AG08395 (cell line): ENCODE data around the gene VWCE.

Source experiments
- DNase-seq: peaks from one replicate; pipeline ENCODE4 v3.0.0; 2012; ENCODE audit warnings: mixed read lengths, low spot score

The VWCE gene

DNA sequence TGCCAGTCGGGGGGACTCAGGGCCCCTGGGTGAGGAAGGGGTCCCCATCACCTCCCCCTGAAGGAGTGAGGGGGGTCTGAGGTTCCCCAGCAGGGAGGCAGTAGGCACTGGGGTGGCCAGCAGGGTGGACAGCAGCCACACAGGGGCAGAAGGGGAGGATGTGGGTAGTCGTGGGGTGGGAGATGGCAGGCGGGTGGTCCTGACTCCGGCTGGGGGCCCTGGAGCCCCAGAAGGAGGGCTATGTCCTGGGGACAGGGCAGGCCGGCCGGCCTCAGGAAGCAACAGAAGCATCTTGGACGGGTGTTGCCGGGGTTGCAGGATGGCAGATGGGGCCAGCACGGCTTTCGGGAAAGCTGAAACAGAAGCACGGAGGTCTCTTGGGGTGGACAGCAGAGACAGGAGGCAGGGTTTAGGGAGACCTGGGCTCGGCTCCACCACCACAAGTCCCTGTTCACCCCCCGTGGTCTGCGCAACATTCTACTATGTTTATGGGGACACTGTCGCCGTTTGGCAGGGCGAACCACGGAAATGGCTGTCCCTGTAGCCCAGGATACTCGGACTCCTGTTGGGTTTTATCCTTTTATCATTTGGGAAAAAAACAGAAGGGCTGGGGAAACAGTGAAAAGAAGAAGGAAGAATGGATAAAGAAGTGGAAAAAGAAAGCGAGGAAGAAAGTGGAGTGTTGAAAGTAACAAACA lies 14.1 kb downstream of the VWCE start:
- no peak for DNase-seq

- no peak for DNase-seq
These were observed 15.0 kb downstream of the VWCE start for GRCh38 chr11:61279934-61280659.

GRCh38 chr11:61278001-61278470 lies 17.1 kb downstream of the VWCE start:
- no peak for DNase-seq

DNA sequence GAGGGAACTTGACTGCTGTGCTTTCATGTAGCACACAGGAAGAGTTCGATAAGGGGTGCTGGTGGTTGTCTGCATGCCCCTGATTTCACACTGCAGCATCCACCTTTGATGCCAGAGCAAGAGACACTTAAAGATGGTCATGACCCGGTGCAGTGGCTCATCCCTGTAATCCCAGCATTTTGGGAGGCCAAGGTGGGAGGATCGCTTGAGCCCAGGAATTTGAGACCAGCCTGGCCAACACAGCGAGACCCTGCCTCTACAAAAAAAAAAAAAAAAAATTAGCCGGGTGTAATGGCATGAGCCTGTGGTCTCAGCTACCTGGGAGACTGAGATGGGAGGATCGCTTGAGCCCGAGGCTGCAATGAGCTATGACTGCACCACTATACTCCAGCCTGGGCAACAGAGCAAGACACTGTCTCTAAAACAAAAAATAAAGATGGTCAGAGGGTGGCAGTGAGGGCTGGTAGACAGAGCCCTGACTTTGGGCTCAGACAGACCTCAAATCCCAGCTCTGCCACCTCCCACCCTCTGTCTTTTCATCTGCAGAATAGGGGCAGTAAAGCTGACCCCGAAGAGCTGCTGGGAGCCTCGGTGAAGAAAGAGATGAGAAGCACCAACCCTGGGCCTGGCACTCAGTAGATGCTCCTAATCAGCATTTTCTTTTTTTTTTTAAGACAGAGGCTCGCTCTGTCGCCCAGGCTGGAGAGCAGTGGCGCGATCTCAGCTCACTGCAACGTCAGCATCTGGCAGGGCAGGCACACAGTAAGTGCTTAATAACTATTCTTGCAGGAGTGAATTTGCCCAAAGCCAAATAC lies 17.7 kb downstream of the VWCE start:
- no peak for DNase-seq

DNA sequence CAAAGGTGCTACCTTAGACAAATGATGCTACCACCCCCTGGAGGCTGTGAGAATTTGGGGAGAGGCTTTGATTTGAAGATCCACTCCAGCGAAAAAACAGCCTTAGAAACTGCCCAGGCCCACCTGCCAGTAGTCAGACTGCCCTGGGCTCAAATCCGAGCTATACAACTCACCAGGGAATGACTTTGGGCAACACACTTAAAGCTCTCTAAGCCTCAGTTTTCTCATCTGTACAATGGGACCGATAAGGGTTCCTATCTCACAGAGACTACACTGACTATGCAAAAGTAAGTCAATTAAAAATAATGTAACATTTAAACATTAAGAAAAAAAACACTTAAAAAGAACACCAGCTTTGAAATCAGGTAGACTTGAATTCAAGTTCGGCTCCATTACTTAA lies 19.9 kb downstream of the VWCE start:
- no peak for DNase-seq

DNA sequence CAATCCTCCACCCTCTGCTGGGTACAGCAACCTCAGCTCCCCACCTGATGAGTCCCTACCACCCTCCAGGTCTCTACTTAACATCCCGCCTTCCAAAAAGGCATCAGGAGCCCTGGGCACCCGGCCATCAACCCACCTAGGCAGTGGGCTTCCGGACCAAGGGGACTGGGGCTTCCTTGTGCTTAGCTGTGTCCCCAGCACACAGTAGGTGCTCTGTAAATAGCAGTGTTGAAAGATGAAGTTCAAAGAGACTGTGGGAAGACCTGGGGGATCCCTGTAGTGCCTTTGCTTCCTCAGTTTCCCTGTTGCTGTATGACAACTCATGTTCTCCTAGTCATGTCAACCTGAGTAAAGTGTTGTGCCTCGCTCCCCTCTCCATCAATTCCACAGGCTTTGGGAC lies 21.0 kb downstream of the VWCE start:
- DNase-seq = no peak

DNA sequence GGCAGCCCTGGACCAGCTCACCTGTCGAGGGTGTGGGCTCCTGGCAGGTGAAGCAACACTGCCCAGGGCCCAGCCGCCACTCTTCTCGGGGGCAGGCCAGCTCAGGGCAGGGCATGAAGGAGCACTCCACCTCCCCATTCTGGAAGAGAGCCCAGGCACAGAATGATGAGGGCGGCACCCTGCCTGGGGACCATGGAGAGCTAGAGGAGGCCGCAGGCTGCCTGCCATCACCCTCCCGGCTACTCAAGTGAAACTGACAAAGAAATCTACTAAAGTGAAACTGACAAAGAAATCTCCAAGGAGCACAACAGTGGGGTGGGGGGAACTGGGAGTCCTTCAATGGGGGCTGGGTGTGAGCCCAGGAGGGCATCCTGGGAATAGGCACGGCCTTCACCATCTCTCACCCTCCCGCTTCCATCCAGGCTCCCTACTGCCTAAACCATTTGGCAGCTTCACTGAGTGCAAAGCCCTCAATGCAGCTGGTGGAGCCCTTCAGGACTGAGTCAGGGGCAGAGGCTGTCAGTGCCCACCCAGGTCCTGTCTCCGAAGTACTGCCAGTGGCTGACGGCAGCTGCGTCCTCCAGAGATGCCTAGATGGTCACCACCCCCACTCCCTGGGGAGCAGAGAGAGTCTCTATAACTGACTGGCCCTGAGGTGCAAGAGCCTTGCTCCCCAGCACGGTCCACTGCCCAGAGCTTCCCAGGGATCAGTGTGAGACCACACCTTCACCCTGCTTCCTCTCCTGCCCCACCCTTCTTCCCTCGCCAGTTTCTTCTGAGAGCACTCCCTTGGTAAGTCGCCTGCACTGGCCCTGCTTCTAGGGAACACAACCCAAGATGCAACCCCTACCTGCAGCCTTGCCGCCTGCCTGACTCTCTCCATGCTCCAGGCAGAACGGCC lies 21.7 kb downstream of the VWCE start:
- no peak for DNase-seq

DNA sequence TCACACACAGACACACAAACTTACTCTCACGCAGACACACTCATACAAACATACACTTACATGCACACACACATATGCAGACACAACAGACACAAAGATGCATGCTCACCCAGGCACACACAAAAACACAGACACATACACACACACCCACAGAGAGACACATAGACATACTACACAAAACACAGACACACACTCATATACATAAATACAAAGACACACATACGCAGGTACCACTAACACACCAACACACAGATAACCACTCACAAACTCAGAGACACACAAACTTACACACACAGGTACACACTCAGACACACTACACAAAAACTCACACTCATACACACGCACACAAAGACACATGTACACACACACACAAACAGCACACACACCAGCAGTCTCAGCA lies 22.4 kb downstream of the VWCE start:
- no peak for DNase-seq

DNA sequence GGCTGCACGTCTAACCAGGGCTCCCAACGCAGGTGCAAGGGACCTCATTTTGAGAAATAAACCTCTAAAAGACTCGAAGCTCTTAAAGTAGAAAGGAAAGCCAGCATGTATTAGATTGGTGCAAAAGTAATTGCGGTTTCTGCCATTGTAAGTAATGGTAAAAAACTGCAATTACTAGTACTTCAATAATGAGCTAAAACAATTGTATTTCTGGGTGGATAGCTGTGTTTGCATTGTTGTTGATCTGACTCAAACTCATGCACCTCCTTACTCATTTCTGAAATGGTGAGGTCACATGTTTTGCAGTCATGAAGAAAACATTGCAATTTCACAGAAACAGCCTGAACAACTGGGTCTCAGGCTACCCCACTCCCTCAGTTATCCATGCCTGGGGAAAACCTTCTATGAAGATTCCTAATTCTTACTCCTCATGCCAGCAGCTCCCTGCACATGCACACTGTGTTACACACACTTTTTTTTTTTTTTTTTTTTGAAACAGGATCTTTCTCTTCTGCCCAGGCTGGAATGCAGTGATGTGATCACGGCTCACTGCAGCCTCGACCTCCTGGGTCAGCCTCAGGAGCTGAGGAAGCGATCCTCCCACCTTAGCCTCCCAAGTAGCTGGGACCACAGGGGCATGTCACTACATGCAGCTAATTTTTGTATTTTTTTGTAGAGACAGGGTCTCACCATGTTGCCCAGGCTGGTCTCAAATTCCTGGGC lies 24.6 kb downstream of the VWCE start:
- peak; percentile 75 for DNase-seq

GRCh38 chr11:61268588-61269250 lies 26.4 kb downstream of the VWCE start:
- DNase-seq = no peak

GRCh38 chr11:61267437-61267841 lies 27.7 kb downstream of the VWCE start:
- no peak for DNase-seq

GRCh38 chr11:61266602-61267001 lies 28.5 kb downstream of the VWCE start:
- peak; percentile 47 for DNase-seq

GRCh38 chr11:61265357-61265756 lies 29.8 kb downstream of the VWCE start:
- DNase-seq = no peak

GRCh38 chr11:61264795-61265194 lies 30.3 kb downstream of the VWCE start:
- no peak for DNase-seq

- no peak for DNase-seq
These were observed 30.7 kb downstream of the VWCE start for GRCh38 chr11:61264371-61264770.

DNA sequence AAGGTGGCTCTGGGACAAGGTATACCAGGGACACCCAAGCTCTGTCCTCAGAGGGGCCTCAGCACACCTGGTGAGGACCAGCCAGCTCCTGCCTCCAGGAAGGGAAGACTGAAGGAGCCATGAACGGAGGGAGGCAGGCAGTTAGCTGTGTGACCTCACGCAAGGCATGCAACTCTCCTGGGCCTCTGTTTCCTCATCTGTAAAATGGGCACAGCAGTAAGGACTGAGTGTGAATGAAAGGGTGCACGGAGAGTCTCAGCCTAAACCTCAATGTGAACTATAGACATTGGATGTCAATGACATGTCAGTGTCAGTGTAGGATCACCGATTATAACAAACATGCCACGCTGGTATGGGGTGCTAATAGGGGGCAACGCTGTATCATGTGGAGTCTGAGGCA lies 35.8 kb downstream of the VWCE start:
- DNase-seq = no peak

DNA sequence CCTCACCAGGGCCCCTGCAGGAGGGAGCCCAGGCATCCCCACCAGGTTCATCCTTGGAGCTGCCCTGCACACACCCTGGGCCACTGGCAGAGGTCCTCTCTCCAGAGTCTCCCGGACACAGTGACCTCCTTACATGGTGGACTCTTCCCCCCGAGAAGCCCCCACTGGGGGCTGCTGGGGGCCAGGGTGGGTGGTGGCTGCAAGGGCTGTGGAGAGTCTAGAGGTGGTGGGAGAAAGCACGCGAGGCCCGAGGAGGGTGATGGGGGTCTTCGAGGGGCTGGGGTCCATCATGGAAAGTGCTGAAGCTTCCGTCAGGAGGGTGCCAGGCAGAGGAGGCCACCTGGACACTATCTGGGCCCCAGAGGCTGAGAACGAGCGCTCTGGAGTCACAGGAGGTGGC lies 36.6 kb downstream of the VWCE start:
- DNase-seq = no peak

DNA sequence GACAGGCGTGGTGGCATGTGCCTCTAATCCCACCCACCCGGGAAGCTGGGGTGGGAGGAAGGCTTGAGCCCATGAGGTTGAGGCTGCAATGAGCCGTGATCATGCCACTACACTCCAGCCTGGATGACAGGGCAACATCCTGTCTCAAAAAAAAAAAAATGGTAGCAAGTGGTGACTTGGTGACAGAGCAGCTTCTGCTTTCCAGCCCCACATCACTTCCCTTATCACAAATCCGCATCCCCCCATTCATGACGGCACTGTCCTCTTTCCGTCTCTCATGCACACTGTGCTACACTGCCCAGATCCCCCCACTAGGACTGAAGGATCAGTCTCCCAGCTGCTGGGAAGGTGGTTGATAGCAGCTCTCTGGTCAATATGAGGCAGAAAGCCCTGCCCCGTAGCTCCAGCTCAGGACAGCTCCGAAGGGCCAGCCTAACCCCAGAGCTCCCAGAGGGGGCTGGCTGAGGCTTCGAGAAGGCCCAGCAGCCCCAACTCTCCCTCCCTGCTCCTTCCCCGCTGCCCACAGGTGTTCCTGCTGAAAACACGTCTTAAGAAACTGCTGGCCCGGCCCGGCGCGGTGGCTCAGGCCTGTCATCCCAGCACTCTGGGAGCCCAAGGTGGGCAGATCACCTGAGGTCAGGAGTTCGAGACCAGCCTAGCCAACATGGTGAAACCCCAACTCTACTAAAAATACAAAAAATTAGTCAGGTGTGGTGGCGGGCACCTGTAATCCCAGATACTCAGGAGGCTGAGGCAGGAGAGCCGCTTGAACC lies 38.2 kb downstream of the VWCE start:
- no peak for DNase-seq

DNA sequence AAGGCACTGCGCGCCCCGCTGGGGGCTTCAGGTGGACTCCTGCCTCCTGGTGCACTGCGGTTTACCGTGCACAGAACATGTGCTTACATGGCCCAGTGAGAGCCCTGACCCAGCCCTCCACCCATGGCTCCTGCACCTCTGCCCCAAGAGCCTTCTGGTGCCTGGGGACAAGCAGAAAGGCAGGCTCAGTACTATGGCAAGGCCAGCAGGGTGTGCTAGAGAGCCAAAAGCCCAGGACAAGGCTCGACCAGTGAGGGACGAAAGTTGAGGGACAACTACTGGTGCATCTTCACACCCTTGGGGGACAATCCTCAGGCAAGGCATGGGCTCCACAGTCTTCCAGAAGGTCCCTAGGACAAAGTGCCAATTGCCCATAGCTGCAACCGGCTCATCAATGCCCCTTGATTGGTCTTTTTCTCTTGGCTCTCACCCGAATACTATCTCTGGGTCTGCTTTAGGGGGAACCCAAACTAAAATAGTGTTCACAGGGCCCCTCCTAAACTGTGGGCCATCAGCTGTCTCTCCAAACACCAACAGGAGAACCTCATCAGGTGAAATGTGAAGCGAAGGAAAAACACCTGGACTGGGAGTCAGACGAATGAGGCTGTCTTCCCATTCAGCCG lies 40.6 kb downstream of the VWCE start:
- peak; percentile 88 for DNase-seq
